MG63 (cell line): ENCODE results near the gene TENT4B. TPM values are rescaled to one million over a fixed set of nuclear protein-coding genes. Genes with fewer than 3 reads are reported as not detected.
"Not testable (repeated sequence)": the region's sequence is repeated elsewhere in the genome, so short reads cannot be mapped to it uniquely, and the experiment has no call there.

ENCODE experiments used
- DNase-seq: peaks from one replicate; pipeline ENCODE4 v3.0.0-alpha.2; 2020
- H3K27me3 ChIP-seq: fragments of 250-450 bp; sonication (Bioruptor Pico); 2 replicates; pipeline ENCODE4 v1.5.1; 2020; ENCODE audit warnings: mild to moderate bottlenecking, moderate library complexity
- H3K36me3 ChIP-seq: fragments of 250-450 bp; sonication (Bioruptor Pico); 2 replicates; pipeline ENCODE4 v1.5.1; 2020; ENCODE audit warnings: mild to moderate bottlenecking, moderate library complexity
- H3K4me3 ChIP-seq: fragments of 250-450 bp; sonication (Bioruptor Pico); 2 replicates; pipeline ENCODE4 v1.5.1; 2020; ENCODE audit warnings: mild to moderate bottlenecking, moderate library complexity
- H3K9me3 ChIP-seq: fragments of 250-450 bp; sonication (Bioruptor Pico); 2 replicates; pipeline ENCODE4 v1.5.1; 2020; ENCODE audit warnings: mild to moderate bottlenecking, moderate library complexity
- total RNA-seq: library from RNA; depleted of rRNA; stranded (reverse); fragments of >200 nt; shearing (Covaris generic); gene quantifications from 2 replicates; pipeline ENCODE4 v1.2.3, GENCODE V29; 2014; ENCODE audit warnings: low replicate concordance

The TENT4B gene
- total RNA-seq, 1 experiment from 2014 or later, result 5.0 TPM

GRCh38 chr16:50238868-50239301 is 85.8 kb downstream of the TENT4B start:
- Histone ChIP-seq H3K9me3 (no peaks in the 10 kb centered on the region), H3K27me3 (no peaks in the 10 kb centered on the region)
- no peak for DNase-seq

DNA sequence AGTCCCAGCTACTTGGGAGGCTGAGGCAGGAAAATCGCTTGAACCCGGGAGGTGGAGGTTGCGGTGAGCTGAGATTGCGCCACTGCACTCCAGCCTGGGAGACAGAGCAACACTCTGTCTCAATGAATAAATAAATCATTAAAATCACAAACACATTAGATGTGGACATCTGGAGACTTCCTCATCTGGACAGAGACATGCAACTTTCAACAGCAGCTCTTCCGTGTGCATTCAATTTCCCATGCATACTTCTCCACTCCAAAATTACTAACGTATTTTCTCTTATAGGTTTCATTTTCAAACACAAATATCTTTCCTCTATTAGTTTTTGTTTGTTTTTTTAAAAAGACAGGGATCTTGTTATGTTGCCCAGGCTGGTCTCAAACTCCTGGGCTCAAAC is 89.9 kb downstream of the TENT4B start:
- H3K36me3 ChIP-seq, H3K4me3 ChIP-seq, DNase-seq, H3K27me3 ChIP-seq, H3K9me3 ChIP-seq: not testable (repeated sequence)

More at GRCh38 chr16:50238868-50239301, 85.8 kb downstream of the TENT4B start:
- no peaks in the 10 kb centered on the region for H3K36me3 ChIP-seq
- no peak overlapping the region for H3K4me3 ChIP-seq

DNA sequence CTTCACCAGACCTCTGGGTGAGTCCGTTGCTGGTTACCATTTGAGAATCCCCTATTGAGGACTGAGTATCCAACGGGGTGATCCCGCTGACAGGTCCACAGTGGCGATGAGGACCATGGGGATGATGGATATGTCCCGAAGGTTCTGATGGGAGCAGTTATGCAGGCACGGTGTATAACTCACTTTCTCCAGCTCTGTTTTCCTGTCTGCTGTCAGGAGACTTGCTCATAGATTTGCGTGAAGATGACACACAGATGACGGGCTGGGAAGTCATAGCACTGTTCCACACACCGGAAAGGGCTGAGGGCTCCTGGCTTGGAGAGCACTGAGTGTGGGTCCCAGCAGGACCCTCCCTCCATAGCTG is 91.0 kb downstream of the TENT4B start:
- no peak for DNase-seq
- Histone ChIP-seq H3K4me3 (no peak overlapping the region), H3K36me3 (no peaks in the 10 kb centered on the region), H3K9me3 (no peaks in the 10 kb centered on the region), H3K27me3 (no peaks in the 10 kb centered on the region)

DNA sequence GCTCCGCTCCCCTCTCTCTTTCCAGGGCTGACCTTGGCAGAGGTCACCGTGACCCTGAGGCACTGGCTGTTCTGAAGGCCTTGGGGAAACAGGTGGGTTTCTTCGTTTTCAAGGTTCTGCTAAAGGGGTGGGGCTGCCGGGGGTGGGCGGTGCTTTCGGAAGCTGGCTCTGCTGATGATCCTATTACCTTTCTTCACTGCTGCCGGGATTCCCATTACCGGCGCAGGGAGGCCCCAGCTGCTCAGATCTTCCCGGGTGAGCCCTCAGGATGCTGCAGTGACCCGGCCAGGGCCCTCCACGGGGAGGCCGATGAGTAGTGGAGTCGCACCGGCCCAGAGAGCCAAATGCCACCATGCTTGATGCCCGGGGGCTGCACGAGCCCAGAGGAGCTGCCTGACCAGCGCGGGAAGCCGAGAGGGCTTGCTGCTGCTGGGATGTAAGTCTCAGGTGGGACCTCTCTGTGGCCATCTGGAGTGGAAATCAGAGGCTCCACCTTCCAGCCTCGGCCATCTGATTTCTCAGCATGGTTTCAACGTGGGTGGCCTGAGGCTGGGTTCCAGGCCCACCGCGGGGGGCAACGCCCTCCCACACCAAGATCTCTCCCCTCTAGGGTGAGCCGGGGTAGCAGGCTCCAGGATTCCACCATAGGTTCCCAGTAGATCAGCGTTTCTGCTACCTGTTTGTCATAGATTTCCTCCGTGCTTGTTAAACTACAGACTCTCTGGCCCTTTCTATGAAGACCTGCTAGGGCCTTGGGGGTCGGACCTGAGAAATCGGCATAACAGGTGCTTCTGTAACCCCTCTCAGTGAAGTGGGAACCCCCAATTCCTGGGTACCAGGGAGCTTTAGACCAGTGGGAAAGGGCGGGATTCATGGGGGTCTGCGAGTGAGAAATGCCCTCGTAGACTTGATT is 91.7 kb downstream of the TENT4B start:
- Histone ChIP-seq H3K27me3 (no peaks in the 10 kb centered on the region), H3K4me3 (no peak overlapping the region; the same call in 1 of the 2 replicates), H3K36me3 (no peaks in the 10 kb centered on the region), H3K9me3 (no peaks in the 10 kb centered on the region)
- no peak for DNase-seq

DNA sequence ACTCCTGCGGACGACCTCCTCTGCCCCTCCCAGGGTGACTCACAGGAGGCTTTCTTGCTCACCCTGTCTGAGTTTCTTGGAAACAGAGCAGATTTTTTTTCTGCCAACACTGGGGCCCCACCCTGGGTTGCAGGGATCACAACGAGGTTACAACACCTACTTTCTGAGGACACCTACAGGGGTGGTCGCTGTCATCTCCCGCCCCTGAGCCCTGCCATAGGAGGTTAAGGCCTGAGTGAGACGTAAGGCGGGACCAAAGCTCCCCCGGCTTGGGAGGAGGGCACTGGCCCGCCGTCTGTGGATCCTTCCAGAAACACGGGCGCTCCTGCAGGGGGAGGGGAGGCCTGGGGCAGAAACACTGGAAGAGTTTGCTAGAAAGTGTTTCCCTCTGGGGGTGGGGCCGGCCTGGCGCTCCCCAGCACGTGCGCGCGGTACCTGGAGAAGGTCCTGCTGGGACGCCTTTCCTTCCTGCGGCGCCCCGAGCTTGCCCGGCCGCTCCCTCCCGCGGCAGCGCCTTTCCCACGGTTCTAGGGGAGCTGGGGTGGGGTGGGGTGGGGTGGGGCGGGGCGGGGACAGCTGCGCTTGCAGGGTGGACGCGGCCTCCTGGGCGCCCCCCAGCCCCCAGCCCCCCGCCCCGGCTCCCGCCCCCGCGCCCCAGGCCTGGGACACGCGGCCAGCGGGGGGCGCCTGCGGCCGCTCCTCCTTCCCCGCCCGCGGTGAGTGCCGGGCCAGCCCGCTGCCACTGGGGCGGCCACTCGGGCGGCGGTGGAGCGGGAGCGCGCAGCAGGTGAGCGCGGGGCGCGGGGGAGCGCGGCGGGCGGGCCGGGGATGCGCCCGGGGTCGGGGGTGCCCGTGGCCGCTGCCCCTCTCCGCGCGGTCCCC is 92.6 kb downstream of the TENT4B start:
- Histone ChIP-seq H3K4me3 (peak overlapping the region; percentile 64), H3K36me3 (no peaks in the 10 kb centered on the region)
- peak; percentile 83 for DNase-seq

GRCh38 chr16:50246299-50247122 is 93.4 kb downstream of the TENT4B start:
- DNase-seq, result peak; percentile 23
- Histone ChIP-seq H3K27me3 (no peaks in the 10 kb centered on the region), H3K4me3 (peak overlapping the region; percentile 64), H3K36me3 (no peaks in the 10 kb centered on the region), H3K9me3 (no peaks in the 10 kb centered on the region)

More for the DNA sequence above, 92.6 kb downstream of the TENT4B start:
- H3K27me3 ChIP-seq, result no peaks in the 10 kb centered on the region
- no peaks in the 10 kb centered on the region for H3K9me3 ChIP-seq

DNA sequence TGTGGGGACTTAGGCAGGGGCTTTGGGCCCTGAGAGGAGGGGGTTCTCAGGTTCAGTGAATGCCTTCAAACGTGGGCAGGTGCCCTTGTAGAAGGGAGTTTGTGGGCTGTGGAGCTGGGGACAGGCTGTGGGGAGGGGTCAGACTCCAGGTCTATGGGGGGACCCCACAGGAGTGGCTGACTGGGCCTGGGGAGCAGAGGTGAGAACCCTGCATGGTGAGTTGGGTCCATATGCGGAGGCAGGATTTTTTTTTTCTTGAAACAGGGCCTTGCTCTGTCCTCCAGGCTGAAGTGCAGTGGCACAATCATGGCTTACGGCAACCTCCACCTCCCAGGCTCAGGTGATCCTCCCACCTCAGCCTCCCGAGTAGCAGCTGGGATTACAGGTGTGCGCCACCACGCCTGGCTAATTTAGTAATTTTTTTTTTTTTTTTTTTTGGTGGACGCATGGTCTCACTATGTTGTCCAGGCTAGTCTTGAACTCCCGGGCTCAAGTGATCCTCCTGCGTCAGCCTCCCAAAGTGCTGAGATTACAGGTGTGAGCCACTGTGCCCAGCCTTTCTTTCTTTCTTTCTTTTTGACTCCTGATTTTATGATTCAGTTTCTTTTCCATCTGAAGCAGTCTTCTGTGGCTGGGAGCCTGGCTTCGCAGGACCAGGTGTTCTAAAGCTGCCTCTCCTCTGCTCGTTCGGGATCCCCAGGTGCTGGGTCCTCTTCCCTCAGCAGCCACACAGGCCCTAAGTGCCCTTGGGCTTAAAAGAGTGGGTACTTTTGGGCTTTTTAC is 94.2 kb downstream of the TENT4B start:
- Histone ChIP-seq H3K36me3 (no peaks in the 10 kb centered on the region), H3K9me3 (no peaks in the 10 kb centered on the region), H3K27me3 (no peaks in the 10 kb centered on the region), H3K4me3 (peak overlapping the region; percentile 64)
- DNase-seq, result no peak

GRCh38 chr16:50247906-50248608 is 95.0 kb downstream of the TENT4B start:
- no peak for DNase-seq
- Histone ChIP-seq H3K36me3 (no peaks in the 10 kb centered on the region), H3K9me3 (no peaks in the 10 kb centered on the region), H3K27me3 (no peaks in the 10 kb centered on the region), H3K4me3 (no peak overlapping the region)

DNA sequence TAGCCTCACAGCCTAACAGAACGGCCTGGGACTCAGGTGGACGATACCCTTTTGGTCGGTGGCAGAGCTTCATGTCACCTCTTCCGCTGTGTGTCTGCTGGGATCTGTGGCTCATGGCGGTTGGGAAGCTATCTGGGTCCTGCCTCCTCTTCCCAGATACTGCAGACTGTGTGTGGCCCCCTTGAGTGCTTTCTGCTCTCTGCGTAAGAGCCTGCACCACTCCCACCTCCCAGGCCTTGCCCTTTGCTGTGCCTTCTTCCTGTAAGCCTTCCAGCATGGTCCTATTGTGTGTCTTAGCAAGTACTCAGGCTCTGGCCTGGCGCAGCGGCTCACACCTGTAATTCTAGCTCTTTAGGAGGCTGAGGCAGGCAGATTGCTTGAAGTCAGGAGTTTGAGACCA is 95.7 kb downstream of the TENT4B start:
- Histone ChIP-seq H3K36me3 (no peaks in the 10 kb centered on the region), H3K4me3 (no peak overlapping the region), H3K9me3 (no peaks in the 10 kb centered on the region), H3K27me3 (no peaks in the 10 kb centered on the region)
- DNase-seq, result no peak

DNA sequence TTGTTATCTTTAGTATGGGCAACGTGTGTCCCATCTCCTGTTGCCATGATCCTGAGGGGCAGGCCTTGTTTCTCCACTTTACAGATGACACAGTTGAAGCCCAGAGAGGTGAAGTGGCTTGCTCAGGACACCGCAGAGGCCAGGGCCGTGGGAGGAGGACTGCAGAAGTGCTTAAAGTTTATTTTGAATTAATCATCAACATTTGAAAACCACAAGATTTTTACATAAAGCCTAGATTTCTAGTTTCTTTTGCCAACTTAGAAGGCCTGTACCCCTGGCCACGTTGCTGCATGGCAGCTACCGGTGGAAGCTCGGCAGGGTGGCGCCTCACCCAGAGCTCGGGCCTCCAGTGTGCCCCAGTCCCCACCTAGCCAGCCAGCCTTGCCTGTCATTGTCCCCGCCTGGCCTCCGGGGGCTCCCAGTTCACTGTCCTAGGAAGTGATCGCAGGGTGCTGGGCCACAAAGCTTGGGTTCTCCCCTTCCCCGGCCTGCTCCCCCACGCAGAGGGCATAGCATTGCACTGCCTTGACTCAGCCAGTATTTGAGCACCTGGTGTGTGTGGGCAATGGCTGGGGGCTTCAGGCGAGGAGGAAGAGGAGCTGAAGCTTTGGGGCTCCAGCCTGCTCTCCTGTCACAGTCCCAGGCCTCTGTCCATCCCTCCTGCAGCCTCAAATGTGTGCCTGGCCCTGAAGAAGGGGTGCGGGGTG is 98.4 kb downstream of the TENT4B start:
- DNase-seq, result peak; percentile 85
- 0 out of 2 replicates have a peak overlapping the region, but pooled peaks have one; percentile 8 for H3K4me3 ChIP-seq
- H3K36me3 ChIP-seq, result no peaks in the 10 kb centered on the region
- H3K9me3 ChIP-seq, result no peaks in the 10 kb centered on the region
- H3K27me3 ChIP-seq, result no peaks in the 10 kb centered on the region

DNA sequence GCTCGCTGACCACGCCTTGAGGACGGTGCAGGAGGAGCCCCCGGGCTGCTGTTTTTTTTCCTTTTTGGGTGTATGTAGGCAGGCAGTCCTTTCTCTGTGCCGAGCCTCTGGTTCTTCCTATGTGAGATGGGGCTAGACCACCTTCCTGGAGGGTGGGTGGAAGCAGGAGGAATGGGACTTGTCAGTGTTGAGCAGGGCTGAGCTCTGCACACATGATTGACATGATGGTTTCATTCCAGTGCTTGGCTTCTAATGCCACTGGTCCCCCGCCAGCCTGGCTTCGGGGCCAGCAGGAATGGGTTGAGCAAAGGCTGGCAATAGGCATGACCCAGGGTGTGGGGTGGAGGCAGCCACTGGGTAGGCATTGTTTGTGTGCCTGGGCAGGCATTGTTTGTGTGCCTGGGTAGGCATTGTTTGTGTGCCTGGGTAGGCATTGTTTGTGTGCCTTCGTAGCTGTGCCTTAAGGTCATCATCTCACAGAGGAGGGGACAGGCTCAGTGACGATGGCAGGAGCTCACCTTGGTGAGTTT is 99.0 kb downstream of the TENT4B start:
- no peaks in the 10 kb centered on the region for H3K9me3 ChIP-seq
- DNase-seq, result peak; percentile 73
- H3K36me3 ChIP-seq, result no peaks in the 10 kb centered on the region
- no peak overlapping the region for H3K4me3 ChIP-seq
- no peaks in the 10 kb centered on the region for H3K27me3 ChIP-seq

DNA sequence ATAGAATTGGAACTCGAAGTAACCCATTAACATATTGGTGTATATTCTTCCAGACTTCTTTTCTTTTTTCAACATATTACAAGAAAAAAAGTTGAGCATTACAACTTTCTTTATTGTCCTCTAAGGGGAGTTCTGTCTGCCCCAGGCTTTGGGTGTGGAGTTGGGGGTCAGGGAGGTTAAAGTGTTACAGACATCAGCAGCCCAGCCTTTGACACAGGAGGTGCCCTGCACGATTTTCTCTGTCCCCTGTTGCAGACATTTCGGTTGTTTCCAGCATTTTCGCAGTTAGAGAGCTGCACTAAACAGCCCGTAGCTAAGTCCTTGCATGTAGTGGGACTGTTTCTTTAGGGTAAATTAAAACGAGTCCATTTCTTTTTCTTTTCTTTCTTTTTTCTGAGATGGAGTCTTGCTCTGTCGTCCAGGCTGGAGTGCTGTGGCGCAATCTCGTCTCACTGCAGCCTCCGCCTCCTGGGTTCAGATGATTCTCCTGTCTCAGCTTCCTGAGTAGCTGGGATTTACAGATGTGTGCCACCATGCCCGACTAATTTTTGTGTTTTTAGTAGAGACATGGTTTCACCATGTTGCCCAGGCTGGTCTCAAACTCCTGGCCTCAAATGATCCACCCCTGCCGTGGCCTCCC is 99.9 kb downstream of the TENT4B start:
- DNase-seq, result no peak
- Histone ChIP-seq H3K4me3 (no peak overlapping the region), H3K9me3 (no peaks in the 10 kb centered on the region), H3K27me3 (no peaks in the 10 kb centered on the region), H3K36me3 (no peaks in the 10 kb centered on the region)

DNA sequence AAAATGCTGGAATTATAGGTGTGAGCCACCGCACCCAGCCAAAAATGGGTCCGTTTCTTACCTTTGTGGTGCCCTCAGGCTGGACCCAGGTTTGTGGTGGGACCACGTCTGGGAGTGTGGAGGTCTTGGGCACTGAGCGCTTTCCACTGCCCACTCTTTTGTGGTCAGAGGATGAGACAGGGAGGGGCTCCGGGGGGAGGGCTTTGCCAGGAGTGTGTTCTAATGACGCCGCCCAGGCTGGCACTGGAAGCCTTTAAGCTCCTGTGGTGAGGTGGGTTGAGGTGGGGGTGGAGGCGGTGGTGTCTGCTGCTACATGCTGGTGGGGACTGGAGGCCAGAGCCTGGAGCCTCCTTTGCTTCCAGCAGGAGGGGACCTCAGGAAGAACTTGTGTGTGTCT is 100.4 kb downstream of the TENT4B start:
- H3K36me3 ChIP-seq, result no peaks in the 10 kb centered on the region
- DNase-seq, result peak; percentile 29
- no peaks in the 10 kb centered on the region for H3K9me3 ChIP-seq
- no peak overlapping the region for H3K4me3 ChIP-seq
- no peaks in the 10 kb centered on the region for H3K27me3 ChIP-seq

- no peak overlapping the region for H3K4me3 ChIP-seq
- no peaks in the 10 kb centered on the region for H3K27me3 ChIP-seq
- H3K9me3 ChIP-seq, result no peaks in the 10 kb centered on the region
- no peaks in the 10 kb centered on the region for H3K36me3 ChIP-seq
- DNase-seq, result no peak
Measured at GRCh38 chr16:50254072-50254471, 101.0 kb downstream of the TENT4B start.
